D341Med (cell line): ENCODE data around the gene ADGRV1.
"Not testable (repeated sequence)": the region's sequence is repeated elsewhere in the genome, so short reads cannot be mapped to it uniquely, and the experiment has no call there.

Experiments
- DNase-seq: peaks from one replicate; pipeline ENCODE4 v3.0.0; 2012; ENCODE audit warnings: low spot score

The ADGRV1 gene

GRCh38 chr5:90949469-90950358 lies 391.1 kb downstream of the ADGRV1 start:
- no peak for DNase-seq

GRCh38 chr5:90955001-90955635 lies 396.5 kb downstream of the ADGRV1 start:
- no peak for DNase-seq

GRCh38 chr5:90956511-90957097 lies 398.0 kb downstream of the ADGRV1 start:
- no peak for DNase-seq

GRCh38 chr5:90957906-90958305 lies 399.3 kb downstream of the ADGRV1 start:
- DNase-seq = no peak

GRCh38 chr5:90959262-90959661 lies 400.7 kb downstream of the ADGRV1 start:
- no peak for DNase-seq

- DNase-seq = peak; percentile 22
Observed at GRCh38 chr5:90962481-90962880, 403.9 kb downstream of the ADGRV1 start.

GRCh38 chr5:90965110-90965685 lies 406.6 kb downstream of the ADGRV1 start:
- DNase-seq = no peak

GRCh38 chr5:90967443-90967842 lies 408.8 kb downstream of the ADGRV1 start:
- no peak for DNase-seq

GRCh38 chr5:90967851-90968250 lies 409.3 kb downstream of the ADGRV1 start:
- no peak for DNase-seq

- DNase-seq = no peak
Observed at GRCh38 chr5:90968319-90968718, 409.7 kb downstream of the ADGRV1 start.

- not testable (repeated sequence) for DNase-seq
Observed at GRCh38 chr5:90969945-90970344, 411.3 kb downstream of the ADGRV1 start.

GRCh38 chr5:90981177-90981576 lies 422.6 kb downstream of the ADGRV1 start:
- DNase-seq = no peak

GRCh38 chr5:90981821-90982220 lies 423.2 kb downstream of the ADGRV1 start:
- DNase-seq = no peak

GRCh38 chr5:90982576-90982975 lies 424.0 kb downstream of the ADGRV1 start:
- no peak for DNase-seq

- DNase-seq = no peak
Observed at GRCh38 chr5:90983148-90983547, 424.6 kb downstream of the ADGRV1 start.

GRCh38 chr5:90983711-90984124 lies 425.1 kb downstream of the ADGRV1 start:
- no peak for DNase-seq

GRCh38 chr5:90985341-90985740 lies 426.7 kb downstream of the ADGRV1 start:
- DNase-seq = no peak

GRCh38 chr5:90987726-90988125 lies 429.1 kb downstream of the ADGRV1 start:
- DNase-seq = no peak

- DNase-seq = no peak
Observed at GRCh38 chr5:90991201-90991600, 432.6 kb downstream of the ADGRV1 start.

- DNase-seq = no peak
Observed at GRCh38 chr5:90994796-90995195, 436.2 kb downstream of the ADGRV1 start.

GRCh38 chr5:90996089-90996488 lies 437.5 kb downstream of the ADGRV1 start:
- no peak for DNase-seq

- DNase-seq = no peak
Observed at GRCh38 chr5:90997082-90997481, 438.5 kb downstream of the ADGRV1 start.

GRCh38 chr5:91000743-91001142 lies 442.1 kb downstream of the ADGRV1 start:
- DNase-seq = no peak
